OCI-LY3 (cell line): ENCODE data around the gene FEM1B.

Experiments
- H2AFZ ChIP-seq: fragments of 200-600, 300-600 bp; shearing (Covaris generic); 2 replicates; pipeline ENCODE4 v1.6.0; 2014; ENCODE audit warnings: antibody characterized with exemption, low read depth, low read length
- H3K27ac ChIP-seq: fragments of 200-600, 300-600 bp; sonication (generic); 2 replicates; pipeline ENCODE4 v1.5.1; 2014; ENCODE audit warnings: mild to moderate bottlenecking, low read length, moderate library complexity, mixed read lengths
- H3K27me3 ChIP-seq: fragments of 200-600, 300-600 bp; sonication (generic); 2 replicates; pipeline ENCODE4 v1.6.1; 2014; ENCODE audit warnings: low read depth, low read length, mixed read lengths
- H3K36me3 ChIP-seq: fragments of 200-600, 300-600 bp; sonication (generic); replicated peaks from 2 replicates; pipeline ENCODE3; 2014; ENCODE audit warnings: low read depth, low read length, mixed read lengths
- H3K4me1 ChIP-seq: fragments of 300-600, 200-600 bp; sonication (generic); 2 replicates; pipeline ENCODE4 v1.6.1; 2014; ENCODE audit warnings: low read length, mixed read lengths
- H3K4me2 ChIP-seq: fragments of 200-600, 300-600 bp; sonication (generic); 2 replicates; pipeline ENCODE4 v1.6.1; 2014; ENCODE audit warnings: low read length, mixed read lengths
- H3K4me3 ChIP-seq: fragments of 300-600, 200-600 bp; sonication (generic); 2 replicates; pipeline ENCODE4 v1.5.1; 2014; ENCODE audit warnings: antibody characterized with exemption, mild to moderate bottlenecking, low read length, moderate library complexity
- H3K79me2 ChIP-seq: fragments of 300-600, 200-600 bp; shearing (Covaris generic); 2 replicates; pipeline ENCODE4 v1.6.1; 2014; ENCODE audit warnings: mild to moderate bottlenecking, low read length, mixed read lengths
- H3K9ac ChIP-seq: fragments of 300-600, 200-600 bp; shearing (Covaris generic); 2 replicates; pipeline ENCODE4 v1.6.0; 2014; ENCODE audit warnings: mild to moderate bottlenecking, low read length, moderate library complexity
- H3K9me3 ChIP-seq: fragments of 200-600, 300-600 bp; shearing (Covaris generic); 2 replicates; pipeline ENCODE4 v1.6.1; 2014; ENCODE audit warnings: low read length, mixed read lengths; ENCODE audit not compliant: insufficient read depth
- H4K20me1 ChIP-seq: fragments of 200-600, 300-600 bp; sonication (generic); 2 replicates; pipeline ENCODE4 v1.6.1; 2016; ENCODE audit warnings: low read length, mixed read lengths; ENCODE audit not compliant: insufficient read depth
- CTCF ChIP-seq: fragments of 200-600, 300-600 bp; sonication (generic); IDR thresholded peaks from 2 replicates; pipeline ENCODE4 v1.5.1; 2014; ENCODE audit warnings: antibody characterized with exemption, low read length, low read depth
- EZH2phosphoT487 ChIP-seq: fragments of 200-600 bp; shearing (Covaris generic); IDR thresholded peaks from 2 replicates; pipeline ENCODE4 v1.6.1; 2018; ENCODE audit warnings: antibody characterized with exemption, mixed run types, low read depth

FEM1B gene

GRCh38 chr15:68239025-68239424, 38.5 kb upstream of the FEM1B start:
- Histone ChIP-seq H3K4me1 (no peaks in the 10 kb centered on the region), H3K79me2 (no peaks in the 10 kb centered on the region), H3K4me3 (no peak overlapping the region), H3K9me3 (no peaks in the 10 kb centered on the region), H2AFZ (no peak overlapping the region), H3K36me3 (no peaks in the 10 kb centered on the region), H3K9ac (no peak overlapping the region), H4K20me1 (no peaks in the 10 kb centered on the region), H3K4me2 (no peak overlapping the region), H3K27ac (no peak overlapping the region), H3K27me3 (no peaks in the 10 kb centered on the region)
- TF ChIP-seq CTCF, result no peak
- TF ChIP-seq EZH2phosphoT487, result no peak

DNA sequence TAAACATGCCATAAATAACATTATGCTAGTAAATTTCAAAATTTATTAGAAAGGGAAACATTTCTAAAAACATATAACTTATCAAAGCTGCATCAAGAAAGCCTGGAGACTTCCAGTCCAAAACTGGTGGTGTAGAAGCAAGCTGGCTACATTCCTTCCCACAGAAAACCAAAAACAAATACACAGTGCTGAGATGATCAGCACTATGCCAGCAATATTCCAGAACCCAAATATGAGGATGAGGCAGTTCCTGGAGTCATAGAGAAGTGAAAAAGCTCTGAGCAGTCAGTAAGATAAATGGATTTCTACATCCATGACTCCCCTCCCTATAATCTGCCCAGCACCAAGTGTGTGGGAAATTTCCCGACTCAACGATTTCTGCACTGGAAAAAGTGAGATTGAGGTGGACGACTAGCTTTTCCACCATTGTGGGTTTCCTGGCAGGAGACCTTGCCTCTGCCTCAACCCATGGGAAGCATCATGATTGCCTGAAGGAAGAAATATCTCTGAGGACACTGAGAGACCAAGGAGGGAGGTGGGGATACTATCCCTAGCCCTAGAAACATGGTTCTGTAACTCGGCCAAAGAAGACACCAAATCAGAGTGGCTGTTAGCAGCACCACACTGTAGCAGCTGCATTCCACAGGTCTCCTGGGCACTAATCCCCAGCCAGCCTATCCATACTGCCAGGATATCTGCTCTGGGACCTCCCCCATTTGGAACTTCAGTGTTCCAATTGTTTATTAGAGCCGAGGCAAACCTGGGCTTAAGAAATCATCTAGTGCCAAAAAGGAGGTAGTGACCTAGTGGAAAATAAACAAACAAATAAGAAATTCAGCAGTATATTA, 36.2 kb upstream of the FEM1B start:
- no peaks in the 10 kb centered on the region for H3K79me2 ChIP-seq
- H3K36me3 ChIP-seq, result no peaks in the 10 kb centered on the region
- TF ChIP-seq EZH2phosphoT487 (no peak), CTCF (no peak)
- no peak overlapping the region for H3K9ac ChIP-seq
- no peak overlapping the region for H3K4me2 ChIP-seq
- H4K20me1 ChIP-seq, result no peaks in the 10 kb centered on the region
- peaks cover 6% of the 10 kb centered on the region; the same call in 1 of the 2 replicates for H3K9me3 ChIP-seq
- H3K27ac ChIP-seq, result no peak overlapping the region
- H3K27me3 ChIP-seq, result no peaks in the 10 kb centered on the region
- H3K4me3 ChIP-seq, result no peak overlapping the region
- H3K4me1 ChIP-seq, result no peaks in the 10 kb centered on the region
- H2AFZ ChIP-seq, result no peak overlapping the region

- H3K9me3 ChIP-seq, result peaks cover 6% of the 10 kb centered on the region; the same call in 1 of the 2 replicates
- no peak for TF ChIP-seq EZH2phosphoT487
- no peak for TF ChIP-seq CTCF
- H3K4me1 ChIP-seq, result peaks cover 4% of the 10 kb centered on the region; the same call in 1 of the 2 replicates
- no peaks in the 10 kb centered on the region for H4K20me1 ChIP-seq
- no peaks in the 10 kb centered on the region for H3K36me3 ChIP-seq
- H3K4me3 ChIP-seq, result no peak overlapping the region
- H3K4me2 ChIP-seq, result no peak overlapping the region
- H3K9ac ChIP-seq, result no peak overlapping the region
- no peak overlapping the region for H3K27ac ChIP-seq
- H3K79me2 ChIP-seq, result no peaks in the 10 kb centered on the region
- no peak overlapping the region for H2AFZ ChIP-seq
- H3K27me3 ChIP-seq, result no peaks in the 10 kb centered on the region
Observed at GRCh38 chr15:68244235-68244634, 33.3 kb upstream of the FEM1B start.

DNA sequence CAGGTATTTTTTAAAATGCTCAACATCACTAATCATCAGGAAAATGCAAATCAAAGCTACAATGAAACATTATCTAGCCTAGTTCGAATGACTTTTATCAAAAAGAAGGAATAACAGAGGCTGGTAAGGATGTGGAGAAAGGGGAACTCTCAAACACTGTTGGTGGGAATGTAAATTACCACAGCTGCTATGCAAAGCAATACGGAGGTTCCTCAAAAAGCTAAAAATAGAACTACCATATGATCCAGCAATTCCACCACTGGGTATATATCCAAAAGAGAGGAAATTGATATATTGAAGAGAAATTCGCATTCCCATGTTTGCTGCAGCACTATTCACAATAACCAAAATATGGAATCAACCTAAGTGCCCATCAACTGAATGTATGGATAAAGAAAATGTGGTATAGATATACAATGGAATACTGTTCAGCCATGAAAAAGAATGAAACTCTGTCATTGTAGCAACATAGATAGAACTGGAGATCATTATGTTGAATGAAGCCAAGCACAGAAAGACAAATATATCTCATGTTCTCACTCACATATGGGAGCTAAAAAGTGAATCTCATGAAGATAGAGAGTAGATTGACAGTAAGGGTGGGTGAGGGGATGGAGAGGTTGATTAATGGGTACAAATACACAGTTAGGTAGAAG, 28.4 kb upstream of the FEM1B start:
- H4K20me1 ChIP-seq, result no peaks in the 10 kb centered on the region
- no peaks in the 10 kb centered on the region for H3K79me2 ChIP-seq
- no peaks in the 10 kb centered on the region for H3K36me3 ChIP-seq
- H3K4me3 ChIP-seq, result no peak overlapping the region
- TF ChIP-seq EZH2phosphoT487 (no peak), CTCF (no peak)
- peaks cover 8% of the 10 kb centered on the region; the same call in 1 of the 2 replicates for H3K4me1 ChIP-seq
- H3K4me2 ChIP-seq, result no peak overlapping the region
- no peak overlapping the region for H3K27ac ChIP-seq
- no peak overlapping the region for H3K9ac ChIP-seq
- peaks cover 5% of the 10 kb centered on the region; the same call in 1 of the 2 replicates for H3K9me3 ChIP-seq
- no peaks in the 10 kb centered on the region for H3K27me3 ChIP-seq
- no peak overlapping the region for H2AFZ ChIP-seq
